Astrocyte of the cerebellum (primary cell): ENCODE measurements around the gene PLAAT3.
A peak's percentile ranks its signal among the peaks of the same experiment; 100 is the strongest.
"Not testable (repeated sequence)": the region's sequence is repeated elsewhere in the genome, so short reads cannot be mapped to it uniquely, and the experiment has no call there.

Experiments used
- DNase-seq: peaks from one replicate; pipeline ENCODE4 v3.0.0-alpha.2; 2011; ENCODE audit warnings: low read depth
- H3K4me3 ChIP-seq: 2 replicates; pipeline ENCODE4 v1.5.1; 2011; ENCODE audit warnings: mild to moderate bottlenecking, low read depth, low read length, moderate library complexity
- in situ Hi-C: cut with HindIII; loops from 2 replicates; pipeline ENCODE4 v1.10.0; 2017; ENCODE audit warnings: low sequenced_read_pairs
- TF ChIP-seq, protein P1 (sequence below): IDR thresholded peaks from 2 replicates; pipeline ENCODE4 v1.5.1; 2012; ENCODE audit warnings: low read length, low read depth, moderate library complexity, mild to moderate bottlenecking; ENCODE audit errors: missing control alignments

PLAAT3 gene

DNA sequence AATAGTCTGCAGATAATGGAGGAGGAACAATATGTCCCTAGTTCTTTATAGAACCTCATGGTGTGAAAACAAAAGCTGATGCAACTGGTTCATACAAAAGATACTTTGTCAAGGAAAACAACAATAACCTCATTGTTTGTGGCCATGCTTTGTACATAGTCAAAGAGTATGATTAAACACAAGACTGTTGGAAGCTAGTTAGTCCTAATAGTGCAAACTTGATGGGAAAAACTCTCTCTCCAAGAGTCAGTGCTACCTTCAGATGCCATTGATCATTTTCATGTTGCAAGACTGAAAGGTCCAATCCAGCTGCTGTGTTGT, 30.9 kb downstream of the PLAAT3 start:
- in situ Hi-C loops, result no loop called here
- no peak for DNase-seq
- TF ChIP-seq, protein P1, sequence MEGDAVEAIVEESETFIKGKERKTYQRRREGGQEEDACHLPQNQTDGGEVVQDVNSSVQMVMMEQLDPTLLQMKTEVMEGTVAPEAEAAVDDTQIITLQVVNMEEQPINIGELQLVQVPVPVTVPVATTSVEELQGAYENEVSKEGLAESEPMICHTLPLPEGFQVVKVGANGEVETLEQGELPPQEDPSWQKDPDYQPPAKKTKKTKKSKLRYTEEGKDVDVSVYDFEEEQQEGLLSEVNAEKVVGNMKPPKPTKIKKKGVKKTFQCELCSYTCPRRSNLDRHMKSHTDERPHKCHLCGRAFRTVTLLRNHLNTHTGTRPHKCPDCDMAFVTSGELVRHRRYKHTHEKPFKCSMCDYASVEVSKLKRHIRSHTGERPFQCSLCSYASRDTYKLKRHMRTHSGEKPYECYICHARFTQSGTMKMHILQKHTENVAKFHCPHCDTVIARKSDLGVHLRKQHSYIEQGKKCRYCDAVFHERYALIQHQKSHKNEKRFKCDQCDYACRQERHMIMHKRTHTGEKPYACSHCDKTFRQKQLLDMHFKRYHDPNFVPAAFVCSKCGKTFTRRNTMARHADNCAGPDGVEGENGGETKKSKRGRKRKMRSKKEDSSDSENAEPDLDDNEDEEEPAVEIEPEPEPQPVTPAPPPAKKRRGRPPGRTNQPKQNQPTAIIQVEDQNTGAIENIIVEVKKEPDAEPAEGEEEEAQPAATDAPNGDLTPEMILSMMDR, result no peak
- no peak overlapping the region for H3K4me3 ChIP-seq

DNA sequence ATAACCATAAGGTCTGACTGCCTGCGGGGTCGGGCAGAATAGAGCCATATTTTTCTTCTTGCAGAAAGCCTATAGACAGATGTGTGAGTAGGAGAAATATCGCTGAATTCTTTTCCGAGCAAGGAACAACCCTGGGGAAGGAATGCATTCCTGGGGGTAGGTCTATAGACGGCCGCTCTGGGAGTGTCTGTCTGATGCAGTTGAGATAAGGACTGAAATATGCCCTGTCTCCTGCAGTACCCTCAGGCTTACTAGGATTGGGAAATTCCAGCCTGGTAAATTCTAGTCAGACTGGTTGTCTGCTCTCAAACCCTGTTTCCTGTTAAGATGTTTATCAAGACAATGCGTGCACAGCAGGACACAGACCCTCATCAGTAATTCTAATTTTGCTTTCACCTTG, 33.0 kb downstream of the PLAAT3 start:
- DNase-seq, H3K4me3 ChIP-seq, in situ Hi-C loops: not testable (repeated sequence)

DNA sequence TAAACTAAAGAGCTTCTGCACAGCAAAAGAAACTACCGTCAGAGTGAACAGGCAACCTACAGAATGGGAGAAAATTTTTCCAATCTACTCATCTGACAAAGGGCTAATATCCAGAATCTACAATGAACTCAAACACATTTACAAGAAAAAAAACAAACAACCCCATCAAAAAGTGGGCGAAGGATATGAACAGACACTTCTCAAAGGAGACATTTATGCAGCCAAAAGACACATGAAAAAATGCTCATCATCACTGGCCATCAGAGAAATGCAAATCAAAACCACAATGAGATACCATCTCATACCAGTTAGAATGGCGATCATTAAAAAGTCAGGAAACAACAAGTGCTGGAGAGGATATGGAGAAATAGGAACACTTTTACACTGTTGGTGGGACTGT, 35.4 kb downstream of the PLAAT3 start:
- DNase-seq, H3K4me3 ChIP-seq, in situ Hi-C loops: not testable (repeated sequence)

DNA sequence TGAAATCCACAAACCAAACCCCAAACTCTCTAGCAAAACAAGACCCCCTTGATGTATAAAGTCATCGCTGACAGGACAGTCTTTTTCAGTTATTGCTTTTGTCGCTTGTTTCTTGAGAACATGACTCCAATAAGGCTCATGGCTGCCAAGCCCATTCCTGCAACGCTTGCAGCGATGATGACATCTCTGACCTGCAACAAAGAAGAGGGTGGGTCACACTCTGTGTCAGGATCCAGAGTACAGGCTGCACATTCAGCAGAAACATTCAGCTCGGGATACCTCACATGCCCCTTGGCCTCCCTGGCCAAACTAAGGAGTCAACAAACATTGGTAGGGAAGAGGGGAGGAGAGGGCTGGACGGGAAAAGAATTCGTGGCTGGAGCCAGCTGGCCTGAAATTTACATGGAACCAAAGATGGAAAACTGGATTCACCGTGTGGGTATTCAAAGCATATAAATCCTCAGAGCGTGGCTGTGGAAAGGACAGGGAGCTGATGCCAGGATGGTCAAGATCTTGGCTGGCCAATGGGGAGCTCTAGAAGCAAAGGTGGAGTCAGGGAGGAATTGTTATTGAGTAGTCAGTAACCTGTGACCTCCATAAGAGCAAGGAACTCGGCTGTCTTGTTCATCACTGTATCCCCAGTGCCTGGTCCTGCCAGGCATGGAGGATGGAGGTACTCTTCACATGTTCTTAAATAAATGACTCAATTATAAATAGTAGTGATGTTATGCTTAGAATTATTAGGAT, 39.2 kb downstream of the PLAAT3 start:
- TF ChIP-seq, protein P1, result no peak
- in situ Hi-C loops, result no loop called here
- no peak overlapping the region for H3K4me3 ChIP-seq
- DNase-seq, result no peak

DNA sequence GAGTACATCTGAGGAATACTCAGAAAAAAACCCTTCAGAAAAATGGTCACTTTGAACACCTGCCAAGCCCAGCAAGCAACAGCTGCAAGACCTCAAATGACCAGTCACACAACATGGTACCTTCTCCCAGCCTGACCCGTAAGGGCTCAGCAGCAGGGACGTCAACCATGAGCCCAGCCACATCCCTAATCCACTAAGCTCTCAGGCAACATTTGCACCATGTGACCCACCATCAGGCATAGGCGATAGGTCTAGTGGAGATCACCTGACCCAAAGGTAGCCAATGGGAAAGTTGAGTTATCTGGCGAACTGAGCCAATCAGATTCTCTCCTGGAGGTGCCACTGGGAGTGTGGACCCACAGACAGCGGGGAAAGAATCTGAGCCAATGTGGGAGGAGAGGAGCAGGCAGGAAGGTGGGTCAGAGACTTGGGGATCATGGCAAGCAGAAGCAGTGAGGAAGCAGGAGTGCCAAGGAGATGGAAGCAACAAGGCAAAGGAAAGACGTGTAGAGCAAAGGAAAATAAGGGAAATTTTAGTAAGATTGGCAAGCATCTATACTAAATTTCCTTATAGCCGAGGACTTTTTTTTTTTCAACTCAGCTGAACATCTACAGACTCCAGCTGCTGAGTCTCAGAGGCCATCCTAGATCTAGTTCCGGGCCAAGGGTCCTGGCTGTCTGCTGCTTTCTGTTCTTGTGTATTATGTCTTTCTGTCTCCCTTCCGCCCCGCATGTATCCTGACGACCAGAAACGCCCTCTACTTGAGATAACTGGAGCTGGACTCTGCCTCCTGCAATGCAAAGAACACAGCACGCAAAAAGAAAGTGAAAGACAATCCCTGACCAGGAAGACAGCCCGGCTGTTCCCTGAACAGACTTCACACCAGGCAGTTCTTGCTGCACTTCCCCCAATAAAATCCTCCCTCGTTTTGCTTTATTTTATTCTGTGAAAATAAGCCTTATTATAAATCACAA, 40.1 kb downstream of the PLAAT3 start:
- in situ Hi-C loops, result no loop called here
- no peak overlapping the region for H3K4me3 ChIP-seq
- DNase-seq, result peak; percentile 19
- TF ChIP-seq, protein P1, result no peak

DNA sequence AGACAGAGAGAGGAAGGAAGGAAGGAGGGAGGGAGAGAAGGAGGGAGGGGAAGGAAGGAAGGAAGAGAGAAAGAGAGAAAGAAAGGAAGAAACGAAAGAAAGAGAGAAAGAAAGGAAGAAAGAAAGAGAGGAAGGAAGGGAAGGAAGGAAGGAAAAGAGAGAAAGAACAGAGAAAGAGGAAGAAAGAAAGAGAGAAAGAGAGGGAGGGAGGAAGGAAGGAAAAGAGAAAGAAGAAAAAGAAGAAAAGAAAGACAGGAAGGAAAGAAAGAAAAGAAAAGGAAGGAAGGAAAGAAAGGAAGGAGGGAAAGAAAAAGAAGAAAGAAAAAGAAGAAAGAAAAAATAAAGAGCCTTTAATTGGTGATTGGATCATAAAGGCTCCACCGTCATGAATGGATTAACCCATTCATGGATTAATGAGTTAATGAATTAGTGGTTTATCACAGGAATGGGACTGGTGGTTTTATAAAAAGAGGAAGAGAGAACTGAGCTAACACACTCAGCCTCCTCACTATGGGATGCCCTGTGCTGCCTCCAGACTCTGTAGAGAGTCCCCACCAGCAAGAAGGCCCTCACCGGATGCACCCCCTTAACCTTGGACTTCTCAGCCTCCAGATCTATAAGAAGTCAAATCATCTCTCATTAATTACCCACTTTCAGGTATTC, 42.1 kb downstream of the PLAAT3 start:
- in situ Hi-C loops, result no loop called here
- TF ChIP-seq, protein P1, result no peak

DNA sequence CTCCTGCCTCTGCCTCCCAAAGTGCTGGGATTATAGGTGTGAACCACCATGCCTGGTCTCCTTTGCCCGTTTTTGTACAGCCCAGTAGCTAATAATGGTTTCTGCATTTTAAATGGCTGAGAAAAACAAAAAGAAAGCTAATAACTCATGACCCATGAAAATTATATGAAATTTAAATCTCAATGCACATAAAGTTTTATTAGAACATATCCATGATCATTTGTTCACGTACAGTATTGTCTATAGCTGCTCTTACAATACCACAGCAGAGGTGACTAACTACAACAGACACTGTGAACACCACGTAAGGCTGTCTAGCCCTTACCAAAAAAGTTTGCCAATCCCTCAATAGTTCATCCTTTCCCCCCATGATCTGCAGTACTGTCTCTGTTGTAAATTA, 44.7 kb downstream of the PLAAT3 start:
- TF ChIP-seq, protein P1, result no peak
- H3K4me3 ChIP-seq, result no peak overlapping the region
- DNase-seq, result no peak
- in situ Hi-C loops, result no loop called here

More for the DNA sequence above, 42.1 kb downstream of the PLAAT3 start:
- no peak overlapping the region for H3K4me3 ChIP-seq
- no peak for DNase-seq
